ENCODE results near the gene MIXL1.
"Not testable (repeated sequence)": the region's sequence is repeated elsewhere in the genome, so short reads cannot be mapped to it uniquely, and the experiment has no call there.

MIXL1 gene

GRCh38 chr1:226215239-226215638, 8.2 kb upstream of the MIXL1 start:
- no peak for DNase-seq (ENCODE audit: low read depth)

- no peak for DNase-seq (ENCODE audit: low read depth)
Observed at GRCh38 chr1:226216056-226216455, 7.4 kb upstream of the MIXL1 start.

DNA sequence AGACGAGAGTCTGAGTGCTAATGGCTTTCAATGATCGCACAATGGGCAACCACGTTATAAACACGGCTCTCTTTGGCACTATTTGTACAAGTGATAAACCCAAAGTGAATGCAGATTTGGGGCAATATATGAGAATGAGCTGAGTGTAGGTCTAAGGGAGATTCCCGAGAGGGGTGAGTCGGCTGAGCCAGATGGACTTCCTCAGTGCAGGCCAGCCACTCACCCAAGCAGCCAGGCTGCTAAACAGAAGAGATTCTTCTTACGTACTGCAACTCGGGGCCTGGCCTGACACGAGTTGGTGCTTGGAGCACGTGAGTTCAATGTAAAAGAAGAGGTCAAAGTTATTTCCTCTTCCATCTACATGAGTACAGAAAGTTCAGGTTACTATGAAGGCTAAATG, 6.2 kb upstream of the MIXL1 start:
- DNase-seq (ENCODE audit: low read depth), result no peak

GRCh38 chr1:226220473-226221189, 2.8 kb upstream of the MIXL1 start:
- DNase-seq (ENCODE audit: low read depth), result no peak

DNA sequence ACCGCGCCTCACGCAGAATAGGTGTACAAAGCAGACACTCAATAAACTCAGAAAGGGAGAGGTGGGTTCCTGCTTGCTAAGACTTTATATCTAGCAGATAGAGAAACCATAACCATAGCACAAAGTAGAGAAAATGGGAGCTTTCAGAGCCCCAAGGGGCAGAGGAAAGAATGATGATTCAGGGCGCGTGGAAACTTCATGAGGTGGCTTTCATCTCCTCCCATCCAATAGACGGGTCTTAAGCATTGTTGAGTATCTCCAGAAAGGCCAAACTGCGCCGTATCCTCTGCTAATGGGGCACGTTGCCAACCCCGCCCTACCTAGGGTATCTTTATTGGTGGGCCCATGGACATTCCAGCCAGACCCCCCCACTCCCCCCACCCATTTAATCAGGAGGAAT, 778 bp upstream of the MIXL1 start:
- DNase-seq (ENCODE audit: low read depth), result no peak

DNA sequence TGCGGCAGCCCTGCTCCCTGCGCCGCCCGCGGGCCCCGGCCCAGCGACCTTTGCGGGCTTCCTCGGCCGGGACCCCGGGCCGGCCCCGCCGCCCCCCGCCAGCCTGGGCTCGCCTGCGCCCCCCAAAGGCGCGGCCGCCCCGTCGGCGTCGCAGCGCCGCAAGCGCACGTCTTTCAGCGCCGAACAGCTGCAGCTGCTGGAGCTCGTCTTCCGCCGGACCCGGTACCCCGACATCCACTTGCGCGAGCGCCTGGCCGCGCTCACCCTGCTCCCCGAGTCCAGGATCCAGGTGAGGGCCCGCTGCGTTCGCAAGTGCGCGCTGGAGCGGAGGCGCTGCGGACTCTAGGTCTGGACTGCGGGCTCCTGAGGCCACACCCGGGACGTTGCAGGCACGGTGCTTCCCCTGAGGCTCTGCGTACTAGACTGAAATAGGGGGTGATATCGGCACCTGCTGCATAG, 351 bp downstream of the MIXL1 start:
- no peak for DNase-seq (ENCODE audit: low read depth)

DNA sequence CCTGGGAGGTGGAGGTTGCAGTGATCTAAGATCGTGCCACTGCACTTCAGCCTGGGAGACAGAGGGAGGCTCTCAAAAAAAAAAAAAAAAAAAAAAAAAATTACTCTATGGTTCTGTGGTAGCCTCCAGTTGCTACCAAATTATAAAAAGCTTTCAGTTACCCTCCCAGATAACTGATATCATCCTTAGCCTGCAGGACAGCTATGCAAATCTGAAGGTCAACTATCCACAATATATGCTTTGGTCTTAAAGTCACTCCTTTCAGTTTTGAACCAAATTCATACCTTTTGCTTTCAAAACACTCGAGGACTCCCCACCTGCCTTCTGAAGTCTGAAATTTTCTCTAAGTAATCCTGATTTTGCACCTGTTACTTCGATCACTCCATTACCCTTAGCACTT, 3.1 kb downstream of the MIXL1 start:
- DNase-seq (ENCODE audit: low read depth), result no peak

GRCh38 chr1:226233293-226233692, 9.8 kb downstream of the MIXL1 start:
- no peak for DNase-seq (ENCODE audit: low read depth)

DNA sequence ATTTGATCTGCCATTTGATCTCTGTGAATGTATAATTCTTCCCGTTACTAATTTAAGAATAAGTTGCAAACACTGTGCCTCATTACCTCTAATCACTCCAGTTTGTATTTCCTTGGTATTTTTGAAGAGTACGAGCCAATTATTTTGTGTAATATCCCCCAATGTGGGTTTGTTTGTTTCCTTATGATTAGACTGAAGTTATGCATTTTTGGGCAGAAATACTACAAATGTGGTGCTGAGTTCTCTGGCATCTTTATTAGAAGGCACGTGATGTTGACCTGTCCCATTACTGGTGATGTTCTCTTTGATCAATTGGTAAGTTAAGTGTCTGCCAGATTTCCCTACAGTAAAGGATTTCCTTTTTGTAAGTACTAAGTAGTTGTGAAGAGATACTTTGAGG, 10.3 kb downstream of the MIXL1 start:
- no peak for DNase-seq (ENCODE audit: low read depth)

DNA sequence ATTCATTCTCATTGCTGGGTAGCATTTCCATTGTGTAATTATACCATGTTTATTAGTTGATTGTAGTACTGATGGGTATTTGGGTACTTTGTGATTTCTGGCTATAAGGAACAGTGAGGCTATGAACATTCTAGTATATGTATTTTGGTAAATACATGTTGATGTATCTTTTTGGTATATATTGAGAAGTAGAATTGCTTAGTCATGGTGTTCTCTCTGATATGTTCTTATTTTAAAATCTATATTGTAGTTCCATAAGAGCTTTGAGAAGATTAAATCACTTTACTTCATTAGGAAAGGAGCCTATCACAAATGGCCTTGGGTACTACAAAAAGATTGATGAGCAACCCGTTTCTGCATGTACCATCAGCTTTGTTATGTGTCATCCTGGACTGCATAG, 13.4 kb downstream of the MIXL1 start:
- DNase-seq (ENCODE audit: low read depth), result no peak

- DNase-seq (ENCODE audit: low read depth), result no peak
Observed at GRCh38 chr1:226239421-226239820, 16.0 kb downstream of the MIXL1 start.

- no peak for DNase-seq (ENCODE audit: low read depth)
Observed at GRCh38 chr1:226248091-226248490, 24.6 kb downstream of the MIXL1 start.

GRCh38 chr1:226248796-226249195, 25.3 kb downstream of the MIXL1 start:
- DNase-seq (ENCODE audit: low read depth), result no peak

GRCh38 chr1:226250511-226250910, 27.0 kb downstream of the MIXL1 start:
- no peak for DNase-seq (ENCODE audit: low read depth)

GRCh38 chr1:226252841-226253240, 29.4 kb downstream of the MIXL1 start:
- DNase-seq (ENCODE audit: low read depth), result not testable (repeated sequence)

DNA sequence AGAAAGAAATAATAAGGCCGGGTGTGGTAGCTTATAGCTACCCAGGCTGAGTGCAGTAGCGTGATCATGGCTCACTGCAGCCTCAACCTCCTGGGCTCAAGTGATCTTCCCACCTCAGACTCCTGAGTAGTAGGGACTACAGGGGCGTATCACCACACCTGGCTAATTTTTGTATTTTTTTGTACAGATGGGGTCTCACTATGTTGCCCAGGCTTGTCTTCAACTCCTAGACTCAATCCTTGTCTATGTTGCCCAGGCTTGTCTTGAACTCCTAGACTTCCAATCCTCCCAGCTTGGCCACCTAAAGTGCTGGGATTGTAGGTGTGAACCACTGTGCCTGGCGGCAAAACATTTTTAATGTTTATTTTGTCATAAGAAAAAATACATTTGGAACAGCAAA, 30.5 kb downstream of the MIXL1 start:
- DNase-seq (ENCODE audit: low read depth), result no peak

DNA sequence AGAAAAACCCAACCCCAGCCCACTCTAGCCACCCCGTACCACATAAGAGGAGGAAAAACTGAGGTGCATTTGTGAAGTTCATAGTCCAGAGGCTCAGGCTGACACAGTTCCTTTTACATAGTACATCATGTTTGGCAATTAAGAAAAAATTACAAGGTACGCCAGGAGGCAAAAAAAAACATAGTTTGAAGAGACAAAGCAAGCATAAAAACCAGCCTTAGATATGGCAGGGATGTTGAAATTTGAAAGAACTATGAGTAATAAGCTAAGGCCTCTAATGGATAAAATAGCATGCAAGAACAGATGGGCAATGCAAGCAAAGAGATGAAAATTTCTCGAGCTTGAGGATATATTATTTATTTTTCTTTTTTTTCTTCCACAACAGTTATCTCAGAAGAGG, 31.9 kb downstream of the MIXL1 start:
- DNase-seq (ENCODE audit: low read depth), result no peak

DNA sequence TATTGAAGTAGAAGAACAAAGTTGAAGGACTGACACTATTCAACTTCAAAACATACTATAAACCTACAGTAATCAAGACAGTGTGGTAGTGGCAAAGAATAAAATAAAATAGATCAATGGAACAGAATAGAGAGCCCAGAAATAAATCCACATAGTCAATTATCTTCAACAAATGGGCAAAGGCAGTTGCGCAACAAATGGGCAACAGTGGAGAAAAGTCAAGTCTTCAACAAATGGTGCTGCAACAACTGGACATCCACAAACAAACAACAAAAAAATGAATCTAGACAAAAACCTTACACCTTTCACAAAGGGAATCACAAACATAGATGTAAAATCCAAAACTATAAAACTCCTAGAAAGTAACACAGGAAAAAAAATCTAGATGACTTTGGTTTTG, 38.4 kb downstream of the MIXL1 start:
- DNase-seq (ENCODE audit: low read depth), result no peak

DNA sequence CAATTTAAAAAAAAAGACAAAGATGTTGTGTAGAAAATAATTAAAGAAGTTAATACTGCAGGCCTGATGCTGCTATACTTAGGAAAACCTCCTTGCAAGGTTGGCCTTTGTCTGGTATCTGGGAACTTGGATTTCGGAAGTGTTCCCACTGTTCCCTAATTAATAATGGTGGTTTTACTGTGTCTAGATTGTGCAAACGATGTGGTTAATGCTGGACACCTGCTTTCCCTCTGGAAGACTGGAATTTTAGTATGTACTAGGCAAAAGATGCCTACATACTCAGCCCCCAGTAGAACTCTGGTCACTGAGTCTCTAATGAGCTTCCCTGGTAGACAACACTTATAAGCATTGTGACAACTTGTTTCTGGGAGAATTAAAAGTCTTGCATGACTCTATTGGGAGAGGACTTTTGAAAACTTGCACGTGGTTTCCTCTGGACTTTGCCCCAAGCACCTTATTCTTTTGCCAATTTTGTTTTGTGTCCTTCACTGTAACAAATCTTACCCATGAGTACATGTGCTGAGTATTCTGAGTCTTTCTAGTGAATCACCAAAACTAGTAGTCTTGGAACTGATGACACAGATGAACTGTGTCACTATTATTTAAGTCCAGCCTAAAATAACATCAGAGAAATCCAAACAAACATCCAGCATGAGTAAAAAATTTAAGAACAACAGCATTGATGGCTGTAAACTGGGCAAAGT, 45.1 kb downstream of the MIXL1 start:
- DNase-seq (ENCODE audit: low read depth), result no peak

GRCh38 chr1:226272233-226272902, 48.9 kb downstream of the MIXL1 start:
- DNase-seq (ENCODE audit: low read depth), result not testable (repeated sequence)

DNA sequence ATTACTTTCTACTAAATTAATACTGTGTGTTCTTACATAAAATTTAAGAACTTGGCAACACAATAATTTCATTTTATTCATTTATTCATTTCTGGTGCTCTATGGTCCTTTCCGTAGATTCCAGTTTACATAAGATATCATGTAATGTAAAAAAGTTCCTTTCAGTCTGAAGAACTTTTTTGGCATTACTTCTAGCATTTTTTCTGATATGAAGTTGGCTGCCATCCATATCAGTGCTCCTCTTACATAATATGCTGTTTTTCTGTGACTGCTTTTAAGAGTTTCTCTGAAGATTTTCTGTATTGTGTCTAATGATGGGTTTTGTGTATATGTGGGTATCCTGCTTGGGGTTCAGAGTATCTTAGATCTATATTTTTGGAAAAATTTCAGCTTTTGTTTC, 50.7 kb downstream of the MIXL1 start:
- DNase-seq (ENCODE audit: low read depth), result no peak

- no peak for DNase-seq (ENCODE audit: low read depth)
Observed at GRCh38 chr1:226276077-226276682, 52.7 kb downstream of the MIXL1 start.

Data from stimulated activated CD8-positive, alpha-beta memory T cell treated with anti-CD3 and anti-CD28 coated beads, Interleukin-15, amount 100 ng/mL, for 24 hours (primary cell).